ENCODE results near the gene RNF43. TPM values are rescaled to one million over a fixed set of nuclear protein-coding genes. Genes with fewer than 3 reads are reported as not detected.

Gene RNF43
- total RNA-seq, 4 donors from 2014 or later = 46.9 to 104 (median 85.4) TPM

DNA sequence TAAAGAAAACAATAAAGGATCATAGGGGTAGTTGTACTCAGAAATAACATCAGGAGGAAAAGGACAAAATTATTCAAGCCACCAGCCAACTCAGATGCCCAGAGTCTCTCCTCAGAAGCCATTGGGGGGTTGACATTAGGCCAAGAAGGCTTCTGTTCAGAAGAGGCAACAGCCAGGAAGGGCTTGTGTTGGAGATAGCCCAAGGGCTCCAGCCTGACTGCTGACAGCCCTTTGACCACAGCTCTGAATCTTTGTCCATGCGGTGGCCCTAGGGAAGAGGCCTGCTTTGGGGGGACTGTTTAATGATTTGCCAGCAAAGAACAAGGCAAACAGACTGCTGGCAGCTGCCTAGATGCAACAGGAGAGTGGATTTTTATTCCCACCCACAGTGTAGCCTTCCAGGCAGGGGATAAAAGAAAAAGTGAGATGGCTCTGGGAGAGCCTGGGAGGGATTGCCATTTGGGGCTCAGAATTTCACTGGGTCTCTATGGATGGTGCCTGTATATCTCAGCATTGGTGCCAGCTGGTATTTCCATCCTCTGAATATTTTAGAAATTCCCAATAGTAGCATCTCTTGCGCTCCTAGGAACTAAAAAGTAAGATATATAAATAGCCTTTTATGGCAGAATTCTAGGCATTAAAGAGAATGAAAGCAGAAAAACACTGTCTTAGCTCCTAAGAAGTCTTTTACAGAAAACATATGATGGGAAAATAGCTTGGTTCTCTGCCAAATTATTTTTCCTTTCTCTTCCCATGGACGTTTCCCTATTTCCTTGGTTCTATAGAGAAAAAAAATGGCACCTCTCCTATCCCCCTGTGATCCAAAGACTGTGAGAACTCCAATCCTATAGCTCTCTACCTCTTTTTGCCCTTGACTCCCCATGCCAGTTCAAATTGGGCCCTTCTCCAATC lies 36.0 kb downstream of the RNF43 start:
- no peaks in the 10 kb centered on the region for H3K36me3 ChIP-seq
- H3K27me3 ChIP-seq = no peaks in the 10 kb centered on the region
- peaks cover 0 to 70% (median 6%) of the 10 kb centered on the region in 4 donors for H3K4me1 ChIP-seq
- H3K9me3 ChIP-seq = no peaks in the 10 kb centered on the region
- TF ChIP-seq, protein P1, sequence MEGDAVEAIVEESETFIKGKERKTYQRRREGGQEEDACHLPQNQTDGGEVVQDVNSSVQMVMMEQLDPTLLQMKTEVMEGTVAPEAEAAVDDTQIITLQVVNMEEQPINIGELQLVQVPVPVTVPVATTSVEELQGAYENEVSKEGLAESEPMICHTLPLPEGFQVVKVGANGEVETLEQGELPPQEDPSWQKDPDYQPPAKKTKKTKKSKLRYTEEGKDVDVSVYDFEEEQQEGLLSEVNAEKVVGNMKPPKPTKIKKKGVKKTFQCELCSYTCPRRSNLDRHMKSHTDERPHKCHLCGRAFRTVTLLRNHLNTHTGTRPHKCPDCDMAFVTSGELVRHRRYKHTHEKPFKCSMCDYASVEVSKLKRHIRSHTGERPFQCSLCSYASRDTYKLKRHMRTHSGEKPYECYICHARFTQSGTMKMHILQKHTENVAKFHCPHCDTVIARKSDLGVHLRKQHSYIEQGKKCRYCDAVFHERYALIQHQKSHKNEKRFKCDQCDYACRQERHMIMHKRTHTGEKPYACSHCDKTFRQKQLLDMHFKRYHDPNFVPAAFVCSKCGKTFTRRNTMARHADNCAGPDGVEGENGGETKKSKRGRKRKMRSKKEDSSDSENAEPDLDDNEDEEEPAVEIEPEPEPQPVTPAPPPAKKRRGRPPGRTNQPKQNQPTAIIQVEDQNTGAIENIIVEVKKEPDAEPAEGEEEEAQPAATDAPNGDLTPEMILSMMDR (IDR thresholded peaks at IDR 0.05) = no peak
- no peak for TF ChIP-seq POLR2A (IDR thresholded peaks at IDR 0.05)
- no peak for DNase-seq
- H3K27ac ChIP-seq = peak overlapping the region in 3 of 4 donors; percentile 13 to 66 (median 40)
- no peak overlapping the region for H3K4me3 ChIP-seq

DNA sequence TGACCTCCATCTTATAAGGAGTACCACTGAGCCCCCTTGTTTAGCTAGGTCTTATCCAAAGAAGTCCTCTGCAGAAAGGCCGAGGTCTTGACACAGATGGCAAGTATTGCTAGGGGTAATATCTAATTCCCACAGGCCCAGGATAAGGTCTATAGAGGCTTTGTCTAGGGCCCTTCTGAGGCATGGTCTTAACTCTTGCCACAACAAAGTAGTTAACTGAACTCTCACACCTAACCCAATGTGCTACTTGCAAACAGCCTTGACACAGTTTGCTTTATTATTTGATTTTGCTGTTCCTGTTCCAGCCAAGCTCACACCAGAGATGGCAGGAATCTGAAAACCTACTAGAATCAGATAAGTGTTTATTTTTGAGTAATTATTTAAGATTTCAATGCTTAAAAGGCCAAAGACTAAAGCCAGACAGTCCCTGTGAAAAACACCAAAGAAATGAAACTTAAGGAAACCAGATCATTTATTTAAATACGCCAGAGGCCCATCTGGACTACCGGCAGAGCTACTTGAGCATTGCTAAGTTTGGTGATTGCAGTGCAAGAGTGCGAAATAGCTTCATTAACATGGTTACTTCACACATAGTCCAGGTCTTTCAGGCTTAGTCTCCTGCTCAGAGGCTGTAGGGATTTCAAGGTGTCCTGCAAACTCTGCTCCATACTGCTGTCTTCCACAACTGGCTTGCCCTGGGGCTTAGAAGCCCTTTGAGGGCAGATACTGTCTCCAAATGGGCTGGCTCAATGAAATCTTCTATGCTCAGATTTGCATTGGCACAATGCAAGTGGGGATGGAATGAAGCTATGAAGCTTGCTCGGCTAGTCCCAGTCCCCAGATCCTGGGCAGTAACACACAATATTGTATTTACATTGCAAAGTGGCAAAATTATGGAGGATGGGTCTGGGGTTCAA lies 36.9 kb downstream of the RNF43 start:
- no peak overlapping the region for H3K4me3 ChIP-seq
- peak overlapping the region in 1 of 4 donors; percentile 41 for H3K27ac ChIP-seq
- no peak for DNase-seq
- H3K4me1 ChIP-seq = peaks cover 0 to 77% (median 6%) of the 10 kb centered on the region in 4 donors
- H3K27me3 ChIP-seq = no peaks in the 10 kb centered on the region
- no peaks in the 10 kb centered on the region for H3K9me3 ChIP-seq
- TF ChIP-seq, protein P1 (IDR thresholded peaks at IDR 0.05) = no peak
- TF ChIP-seq POLR2A (IDR thresholded peaks at IDR 0.05) = no peak
- H3K36me3 ChIP-seq = no peaks in the 10 kb centered on the region

DNA sequence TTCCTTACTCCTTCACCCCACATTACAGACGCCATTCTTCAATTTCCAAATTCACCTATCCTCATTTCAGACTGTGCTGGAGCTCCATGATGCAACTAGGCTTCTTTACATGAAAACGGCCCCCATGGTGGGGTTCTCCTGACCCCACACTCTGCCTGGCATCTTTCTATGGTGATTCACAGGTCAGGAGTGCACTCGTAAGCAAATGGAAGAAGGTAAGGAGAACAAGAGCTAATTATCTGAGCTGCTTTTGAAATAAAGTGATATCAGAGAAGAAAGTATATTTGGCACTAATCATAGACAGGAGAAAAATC lies 37.9 kb downstream of the RNF43 start:
- Histone ChIP-seq H3K27ac (peak overlapping the region in 1 of 4 donors; percentile 38), H3K36me3 (no peaks in the 10 kb centered on the region), H3K9me3 (no peaks in the 10 kb centered on the region), H3K4me3 (no peak overlapping the region), H3K4me1 (peaks cover 0 to 81% (median 6%) of the 10 kb centered on the region in 4 donors), H3K27me3 (no peaks in the 10 kb centered on the region)
- DNase-seq = no peak
- TF ChIP-seq, protein P1 (IDR thresholded peaks at IDR 0.05) = no peak
- TF ChIP-seq POLR2A (IDR thresholded peaks at IDR 0.05) = no peak

DNA sequence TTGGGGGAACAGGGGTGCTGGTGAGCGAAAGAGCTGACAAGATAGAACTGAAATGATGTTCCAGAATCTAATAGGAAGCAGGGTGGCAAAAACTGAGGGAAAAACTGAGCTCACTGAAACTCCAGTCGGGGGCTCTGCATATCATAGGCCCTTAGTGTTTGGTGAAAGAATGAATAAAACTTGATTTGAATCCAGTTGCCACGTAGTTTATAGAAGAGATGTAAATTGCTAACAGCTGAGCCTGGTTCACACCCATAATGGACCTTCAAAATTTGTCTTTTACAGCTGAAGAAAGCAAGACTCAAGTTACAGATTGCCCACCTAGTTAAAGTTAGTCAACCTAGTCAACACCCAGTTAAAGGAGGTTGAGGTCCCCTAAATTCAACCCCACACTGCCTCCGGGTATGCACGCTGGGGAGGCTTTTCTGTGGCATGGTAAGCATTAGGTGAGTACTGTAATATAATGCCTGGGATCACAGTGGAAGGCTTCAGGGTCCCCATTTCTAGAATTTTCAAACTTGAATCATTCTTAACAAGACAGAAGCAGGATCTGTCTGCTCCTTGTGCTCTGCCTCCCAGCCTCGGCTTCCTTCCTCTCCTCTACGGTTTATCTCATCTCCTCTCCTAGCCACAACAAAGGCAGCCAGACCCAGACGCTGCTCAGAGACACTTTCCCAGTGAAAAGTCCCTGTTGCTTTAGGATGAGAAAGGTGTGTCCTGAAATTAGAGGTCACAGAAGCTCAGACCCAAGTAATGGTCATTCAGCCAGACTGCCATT lies 38.4 kb downstream of the RNF43 start:
- Histone ChIP-seq H3K4me3 (no peak overlapping the region), H3K36me3 (no peaks in the 10 kb centered on the region), H3K4me1 (peaks cover 0 to 81% (median 6%) of the 10 kb centered on the region in 4 donors), H3K9me3 (no peaks in the 10 kb centered on the region), H3K27ac (peak overlapping the region in 1 of 4 donors; percentile 38), H3K27me3 (no peaks in the 10 kb centered on the region)
- no peak for DNase-seq
- TF ChIP-seq, protein P1 (IDR thresholded peaks at IDR 0.05) = no peak
- no peak for TF ChIP-seq POLR2A (IDR thresholded peaks at IDR 0.05)

DNA sequence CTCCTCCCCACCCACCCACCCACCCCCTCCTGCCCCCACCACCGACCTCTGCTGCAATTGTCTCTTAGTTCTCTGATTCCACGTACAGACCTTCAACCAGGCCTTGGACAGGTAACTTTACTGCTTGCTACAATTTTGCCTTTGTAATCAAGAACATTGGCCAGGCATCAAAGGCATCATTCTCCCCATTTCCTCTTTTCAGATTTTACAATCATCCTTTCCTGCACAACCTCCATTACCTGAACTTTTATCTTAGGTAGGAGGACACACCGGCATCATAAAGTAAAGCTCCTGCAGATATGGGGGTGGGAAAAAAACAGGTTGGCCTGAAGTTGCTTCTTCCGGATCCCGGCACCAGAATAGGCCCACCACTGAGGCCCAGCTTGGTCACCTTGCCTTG lies 39.7 kb downstream of the RNF43 start:
- no peak overlapping the region for H3K4me3 ChIP-seq
- peaks cover 0 to 72% (median 5%) of the 10 kb centered on the region in 4 donors for H3K4me1 ChIP-seq
- TF ChIP-seq, protein P1 (IDR thresholded peaks at IDR 0.05) = no peak
- no peak for TF ChIP-seq POLR2A (IDR thresholded peaks at IDR 0.05)
- H3K27ac ChIP-seq = peak overlapping the region in 2 of 4 donors; percentile 45 to 79
- no peak for DNase-seq
- H3K27me3 ChIP-seq = no peaks in the 10 kb centered on the region
- H3K36me3 ChIP-seq = no peaks in the 10 kb centered on the region
- H3K9me3 ChIP-seq = no peaks in the 10 kb centered on the region
